Measurements from ENCODE around the gene CDH6.

DNA sequence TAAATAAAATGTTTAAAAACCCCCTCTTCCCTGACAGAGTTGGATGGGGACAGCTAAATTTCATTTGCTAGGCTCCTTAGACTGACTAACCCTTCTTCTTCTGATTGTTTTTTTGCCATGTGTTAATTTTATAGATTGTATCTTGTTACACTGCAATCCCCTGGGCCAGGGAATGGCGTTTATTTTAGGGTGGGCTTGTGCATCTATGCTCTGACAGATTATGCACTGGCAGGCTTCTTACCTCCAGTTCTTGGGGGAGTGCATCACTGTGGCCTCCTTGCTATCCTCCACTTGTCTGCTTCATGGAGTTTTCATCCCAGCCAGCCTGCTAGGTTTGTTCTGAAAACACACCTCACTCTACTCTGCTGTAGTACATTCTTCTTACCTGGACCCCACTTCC, 178.6 kb downstream of the CDH6 start:
- TF ChIP-seq CTCF (IDR thresholded peaks at IDR 0.05; ENCODE audit: insufficient read depth, low read depth, low read length) (no peak), EZH2 (IDR thresholded peaks at IDR 0.05; ENCODE audit: insufficient read depth, low read length) (no peak)
